Effector memory CD4-positive, alpha-beta T cell (primary cell): ENCODE data around the gene NKD2.

Experiments
- DNase-seq, 3 donors: peaks; one replicate each; pipeline ENCODE4 v3.0.0-alpha.2; 2020
- H3K27ac ChIP-seq: 2 replicates; pipeline ENCODE4 v1.7.0; 2013; ENCODE audit warnings: mild to moderate bottlenecking, low read length, moderate library complexity; ENCODE audit not compliant: insufficient read depth, poor library complexity, severe bottlenecking
- H3K27me3 ChIP-seq: replicated peaks from 2 replicates; pipeline ENCODE4 v1.7.0; 2013; ENCODE audit warnings: mild to moderate bottlenecking, low read length; ENCODE audit not compliant: insufficient read depth, control insufficient read depth, poor library complexity, severe bottlenecking
- H3K36me3 ChIP-seq: 2 replicates; pipeline ENCODE4 v1.7.0; 2013; ENCODE audit warnings: mild to moderate bottlenecking, low read length, moderate library complexity; ENCODE audit not compliant: control insufficient read depth, insufficient read depth
- H3K4me1 ChIP-seq: 2 replicates; pipeline ENCODE4 v1.7.0; 2013; ENCODE audit warnings: low read length, mild to moderate bottlenecking; ENCODE audit not compliant: control insufficient read depth, insufficient read depth, poor library complexity, severe bottlenecking
- H3K4me3 ChIP-seq: 2 replicates; pipeline ENCODE4 v1.7.0; 2013; ENCODE audit warnings: low read length, low read depth, mild to moderate bottlenecking; ENCODE audit not compliant: insufficient read depth, poor library complexity, severe bottlenecking
- H3K9me3 ChIP-seq: 2 replicates; pipeline ENCODE4 v1.7.0; 2013; ENCODE audit warnings: mild to moderate bottlenecking, low read length, moderate library complexity; ENCODE audit not compliant: control insufficient read depth

NKD2 gene

GRCh38 chr5:1027631-1028441 lies 19.2 kb downstream of the NKD2 start:
- no peaks in the 10 kb centered on the region for H3K9me3 ChIP-seq
- no peaks in the 10 kb centered on the region for H3K27me3 ChIP-seq
- no peak for DNase-seq
- H3K27ac ChIP-seq: no peak overlapping the region
- no peaks in the 10 kb centered on the region for H3K36me3 ChIP-seq
- no peaks in the 10 kb centered on the region for H3K4me1 ChIP-seq
- H3K4me3 ChIP-seq: no peak overlapping the region

GRCh38 chr5:1028481-1029281 lies 20.1 kb downstream of the NKD2 start:
- no peak overlapping the region for H3K4me3 ChIP-seq
- no peak for DNase-seq
- no peak overlapping the region for H3K27ac ChIP-seq
- no peaks in the 10 kb centered on the region for H3K9me3 ChIP-seq
- H3K36me3 ChIP-seq: no peaks in the 10 kb centered on the region
- no peaks in the 10 kb centered on the region for H3K4me1 ChIP-seq
- H3K27me3 ChIP-seq: no peaks in the 10 kb centered on the region

GRCh38 chr5:1029282-1029944 lies 20.8 kb downstream of the NKD2 start:
- H3K36me3 ChIP-seq: no peaks in the 10 kb centered on the region
- H3K27me3 ChIP-seq: no peaks in the 10 kb centered on the region
- H3K4me1 ChIP-seq: no peaks in the 10 kb centered on the region
- H3K4me3 ChIP-seq: no peak overlapping the region
- H3K27ac ChIP-seq: no peak overlapping the region
- DNase-seq: no peak
- H3K9me3 ChIP-seq: no peaks in the 10 kb centered on the region

GRCh38 chr5:1029945-1030625 lies 21.5 kb downstream of the NKD2 start:
- Histone ChIP-seq H3K36me3 (no peaks in the 10 kb centered on the region), H3K27me3 (no peaks in the 10 kb centered on the region), H3K4me3 (no peak overlapping the region), H3K9me3 (no peaks in the 10 kb centered on the region), H3K4me1 (no peaks in the 10 kb centered on the region), H3K27ac (no peak overlapping the region)
- no peak for DNase-seq

GRCh38 chr5:1030801-1031271 lies 22.2 kb downstream of the NKD2 start:
- Histone ChIP-seq H3K4me1 (no peaks in the 10 kb centered on the region), H3K27ac (no peak overlapping the region), H3K27me3 (no peaks in the 10 kb centered on the region), H3K4me3 (no peak overlapping the region), H3K9me3 (no peaks in the 10 kb centered on the region), H3K36me3 (no peaks in the 10 kb centered on the region)
- no peak for DNase-seq

GRCh38 chr5:1031306-1031959 lies 22.8 kb downstream of the NKD2 start:
- Histone ChIP-seq H3K36me3 (no peaks in the 10 kb centered on the region), H3K4me3 (no peak overlapping the region), H3K27ac (no peak overlapping the region), H3K9me3 (no peaks in the 10 kb centered on the region), H3K27me3 (no peaks in the 10 kb centered on the region), H3K4me1 (no peaks in the 10 kb centered on the region)
- DNase-seq: no peak

- no peak overlapping the region for H3K27ac ChIP-seq
- no peaks in the 10 kb centered on the region for H3K4me1 ChIP-seq
- H3K27me3 ChIP-seq: no peaks in the 10 kb centered on the region
- no peaks in the 10 kb centered on the region for H3K9me3 ChIP-seq
- no peak overlapping the region for H3K4me3 ChIP-seq
- no peaks in the 10 kb centered on the region for H3K36me3 ChIP-seq
- no peak for DNase-seq
Measured at GRCh38 chr5:1032011-1032410, 23.4 kb downstream of the NKD2 start.

GRCh38 chr5:1032551-1033027 lies 24.0 kb downstream of the NKD2 start:
- Histone ChIP-seq H3K4me3 (no peak overlapping the region), H3K36me3 (no peaks in the 10 kb centered on the region), H3K9me3 (no peaks in the 10 kb centered on the region), H3K27ac (no peak overlapping the region), H3K4me1 (no peaks in the 10 kb centered on the region), H3K27me3 (no peaks in the 10 kb centered on the region)
- DNase-seq: no peak

- Histone ChIP-seq H3K9me3 (no peaks in the 10 kb centered on the region), H3K27me3 (no peaks in the 10 kb centered on the region)
- DNase-seq: no peak
Measured at GRCh38 chr5:1033178-1033577, 24.6 kb downstream of the NKD2 start.

More at GRCh38 chr5:1033178-1033577, 24.6 kb downstream of the NKD2 start:
- Histone ChIP-seq H3K27ac (no peak overlapping the region), H3K4me1 (no peaks in the 10 kb centered on the region), H3K36me3 (no peaks in the 10 kb centered on the region), H3K4me3 (no peak overlapping the region)
